Peyer's patch (tissue), 4 donors: ENCODE results near the gene MUC5AC. TPM values are rescaled to one million over a fixed set of nuclear protein-coding genes. Genes with fewer than 3 reads are reported as not detected.
"Not testable (repeated sequence)": the region's sequence is repeated elsewhere in the genome, so short reads cannot be mapped to it uniquely, and the experiment has no call there.

ENCODE experiments used
- DNase-seq, 3 donors: peaks; one replicate each; pipeline ENCODE4 v3.0.0-alpha.2; 2017 to 2019
- H3K27ac ChIP-seq, 4 donors: fragments of 200-600 bp; sonication (generic); one replicate each; pipeline ENCODE4 v1.5.1; 2016 to 2019
- H3K27me3 ChIP-seq, 2 donors: fragments of 200-600 bp; sonication (generic); one replicate each; pipeline ENCODE4 v1.5.1; 2019
- H3K36me3 ChIP-seq, 3 donors: fragments of 200-600 bp; sonication (generic); one replicate each; pipeline ENCODE4 v1.5.1; 2016 to 2019
- H3K4me1 ChIP-seq, 4 donors: fragments of 200-600 bp; sonication (generic); one replicate each; pipeline ENCODE4 v1.5.1; 2016 to 2019
- H3K4me3 ChIP-seq, 4 donors: fragments of 200-600 bp; sonication (generic); 1 replicate in 3 of 4; 2 replicates in 1 of 4; pipeline ENCODE4 v1.5.1; 2016 to 2019; ENCODE audit warnings: mild to moderate bottlenecking in 1 of 4
- H3K9me3 ChIP-seq, 4 donors: fragments of 200-600 bp; sonication (generic); one replicate each; pipeline ENCODE4 v1.5.1; 2016 to 2019; ENCODE audit warnings: mild to moderate bottlenecking in 1 of 4
- POLR2A ChIP-seq, 2 donors: fragments of 450-650 bp; IDR thresholded peaks; one replicate each; pipeline ENCODE4 v1.5.1; 2017; ENCODE audit warnings: antibody characterized with exemption in 2 of 2, mild to moderate bottlenecking in 2 of 2, moderate library complexity in 2 of 2
- total RNA-seq, 4 donors: library from RNA; depleted of rRNA; stranded (reverse); fragments of >200 nt; gene quantifications; one replicate each; pipeline ENCODE4 v1.1.0, GENCODE V29; 2016
- TF ChIP-seq, protein P1 (sequence below), 6 experiments: fragments of 450-650 bp in 4 of 6; fragments of 200-600 bp in 2 of 6; sonication (generic) in 1 of 6; IDR thresholded peaks; one replicate each; pipeline ENCODE4 v1.5.1; 2017 to 2019; ENCODE audit warnings: antibody characterized with exemption in 6 of 6, mild to moderate bottlenecking in 3 of 6, moderate library complexity in 1 of 6

MUC5AC gene
- total RNA-seq, 4 donors from 2014 or later = not detected

DNA sequence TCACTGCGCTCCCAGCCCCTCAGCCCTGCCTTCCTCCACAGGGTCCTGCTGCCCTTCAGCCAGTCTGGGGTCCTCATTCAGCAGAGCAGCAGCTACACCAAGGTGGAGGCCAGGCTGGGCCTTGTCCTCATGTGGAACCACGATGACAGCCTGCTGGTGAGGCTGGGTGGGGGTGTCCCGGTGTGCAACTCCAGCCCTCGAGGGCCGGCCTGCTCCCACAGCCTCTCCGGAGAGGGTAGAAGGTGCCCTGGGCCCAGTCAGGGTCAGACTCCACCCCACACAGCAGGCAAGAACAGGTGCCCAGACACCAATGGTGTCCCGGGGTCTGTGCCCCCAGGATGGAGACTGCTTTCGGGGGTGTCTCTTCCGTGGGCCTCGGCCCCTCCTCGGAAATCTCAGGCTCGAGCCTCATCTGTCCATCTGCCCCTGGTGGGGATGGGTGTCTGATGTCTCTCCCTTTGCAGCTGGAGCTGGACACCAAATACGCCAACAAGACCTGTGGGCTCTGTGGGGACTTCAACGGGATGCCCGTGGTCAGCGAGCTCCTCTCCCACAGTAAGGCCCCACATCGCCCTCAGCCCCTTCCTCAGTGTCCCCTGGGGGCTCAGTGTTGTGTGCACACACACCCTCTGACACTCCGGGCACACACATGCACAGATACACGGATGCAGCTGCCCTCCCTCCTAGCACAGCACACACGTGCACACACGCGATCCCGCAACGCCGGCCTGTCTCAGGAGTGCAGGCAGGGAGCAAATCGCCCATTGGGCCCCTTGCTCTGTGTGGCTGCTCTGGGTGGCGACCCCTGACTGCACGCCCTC, 4.9 kb downstream of the MUC5AC start:
- Histone ChIP-seq H3K4me1 (no peaks in the 10 kb centered on the region), H3K9me3 (no peaks in the 10 kb centered on the region), H3K4me3 (no peak overlapping the region), H3K27ac (no peak overlapping the region), H3K36me3 (no peaks in the 10 kb centered on the region), H3K27me3 (no peaks in the 10 kb centered on the region)
- TF ChIP-seq, protein P1, sequence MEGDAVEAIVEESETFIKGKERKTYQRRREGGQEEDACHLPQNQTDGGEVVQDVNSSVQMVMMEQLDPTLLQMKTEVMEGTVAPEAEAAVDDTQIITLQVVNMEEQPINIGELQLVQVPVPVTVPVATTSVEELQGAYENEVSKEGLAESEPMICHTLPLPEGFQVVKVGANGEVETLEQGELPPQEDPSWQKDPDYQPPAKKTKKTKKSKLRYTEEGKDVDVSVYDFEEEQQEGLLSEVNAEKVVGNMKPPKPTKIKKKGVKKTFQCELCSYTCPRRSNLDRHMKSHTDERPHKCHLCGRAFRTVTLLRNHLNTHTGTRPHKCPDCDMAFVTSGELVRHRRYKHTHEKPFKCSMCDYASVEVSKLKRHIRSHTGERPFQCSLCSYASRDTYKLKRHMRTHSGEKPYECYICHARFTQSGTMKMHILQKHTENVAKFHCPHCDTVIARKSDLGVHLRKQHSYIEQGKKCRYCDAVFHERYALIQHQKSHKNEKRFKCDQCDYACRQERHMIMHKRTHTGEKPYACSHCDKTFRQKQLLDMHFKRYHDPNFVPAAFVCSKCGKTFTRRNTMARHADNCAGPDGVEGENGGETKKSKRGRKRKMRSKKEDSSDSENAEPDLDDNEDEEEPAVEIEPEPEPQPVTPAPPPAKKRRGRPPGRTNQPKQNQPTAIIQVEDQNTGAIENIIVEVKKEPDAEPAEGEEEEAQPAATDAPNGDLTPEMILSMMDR (IDR thresholded peaks at IDR 0.05) = no peak
- TF ChIP-seq POLR2A (IDR thresholded peaks at IDR 0.05) = no peak
- peak in 2 of 3 donors; percentile 24 to 25 for DNase-seq

GRCh38 chr11:1163321-1163910, 5.7 kb downstream of the MUC5AC start:
- Histone ChIP-seq H3K27me3 (no peaks in the 10 kb centered on the region), H3K9me3 (no peaks in the 10 kb centered on the region), H3K4me3 (no peak overlapping the region), H3K36me3 (no peaks in the 10 kb centered on the region), H3K27ac (no peak overlapping the region), H3K4me1 (no peaks in the 10 kb centered on the region)
- TF ChIP-seq POLR2A (IDR thresholded peaks at IDR 0.05) = no peak
- TF ChIP-seq, protein P1 (IDR thresholded peaks at IDR 0.05) = no peak
- peak in 2 of 3 donors; percentile 40 to 48 for DNase-seq

DNA sequence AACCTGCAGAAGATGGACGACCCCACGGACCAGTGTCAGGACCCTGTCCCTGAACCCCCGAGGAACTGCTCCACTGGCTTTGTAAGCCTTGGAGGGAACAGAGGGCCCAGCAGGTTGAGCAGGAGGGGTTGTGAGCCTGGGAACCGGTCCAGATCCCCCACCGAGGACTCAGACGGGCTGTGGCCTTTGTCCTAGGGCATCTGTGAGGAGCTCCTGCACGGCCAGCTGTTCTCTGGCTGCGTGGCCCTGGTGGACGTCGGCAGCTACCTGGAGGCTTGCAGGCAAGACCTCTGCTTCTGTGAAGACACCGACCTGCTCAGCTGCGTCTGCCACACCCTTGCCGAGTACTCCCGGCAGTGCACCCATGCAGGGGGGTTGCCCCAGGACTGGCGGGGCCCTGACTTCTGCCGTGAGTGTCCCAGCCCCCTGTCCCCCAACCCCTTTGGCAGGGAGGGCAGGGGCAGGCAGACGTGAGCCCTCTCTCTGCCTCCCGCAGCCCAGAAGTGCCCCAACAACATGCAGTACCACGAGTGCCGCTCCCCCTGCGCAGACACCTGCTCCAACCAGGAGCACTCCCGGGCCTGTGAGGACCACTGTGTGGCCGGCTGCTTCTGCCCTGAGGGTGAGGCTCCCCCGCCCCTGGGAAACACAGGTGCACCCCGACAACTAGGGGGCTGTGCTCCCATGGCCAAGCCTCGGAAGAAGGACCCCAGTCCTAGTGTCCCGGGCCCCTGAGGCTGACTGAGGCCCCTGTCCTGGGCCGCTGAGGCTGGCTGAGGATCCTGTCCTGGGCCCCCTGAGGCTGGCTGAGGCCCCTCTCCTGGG, 6.4 kb downstream of the MUC5AC start:
- TF ChIP-seq POLR2A (IDR thresholded peaks at IDR 0.05) = no peak
- TF ChIP-seq, protein P1 (IDR thresholded peaks at IDR 0.05) = no peak
- H3K4me3 ChIP-seq = no peak overlapping the region
- peak in 2 of 3 donors; percentile 34 to 40 for DNase-seq
- no peaks in the 10 kb centered on the region for H3K36me3 ChIP-seq
- no peaks in the 10 kb centered on the region for H3K27me3 ChIP-seq
- H3K9me3 ChIP-seq = no peaks in the 10 kb centered on the region
- H3K27ac ChIP-seq = no peak overlapping the region
- no peaks in the 10 kb centered on the region for H3K4me1 ChIP-seq

- H3K4me3 ChIP-seq, H3K27me3 ChIP-seq, H3K9me3 ChIP-seq, H3K27ac ChIP-seq, H3K36me3 ChIP-seq, H3K4me1 ChIP-seq, DNase-seq: not testable (repeated sequence)
Measured at GRCh38 chr11:1164779-1165255, 7.1 kb downstream of the MUC5AC start.

DNA sequence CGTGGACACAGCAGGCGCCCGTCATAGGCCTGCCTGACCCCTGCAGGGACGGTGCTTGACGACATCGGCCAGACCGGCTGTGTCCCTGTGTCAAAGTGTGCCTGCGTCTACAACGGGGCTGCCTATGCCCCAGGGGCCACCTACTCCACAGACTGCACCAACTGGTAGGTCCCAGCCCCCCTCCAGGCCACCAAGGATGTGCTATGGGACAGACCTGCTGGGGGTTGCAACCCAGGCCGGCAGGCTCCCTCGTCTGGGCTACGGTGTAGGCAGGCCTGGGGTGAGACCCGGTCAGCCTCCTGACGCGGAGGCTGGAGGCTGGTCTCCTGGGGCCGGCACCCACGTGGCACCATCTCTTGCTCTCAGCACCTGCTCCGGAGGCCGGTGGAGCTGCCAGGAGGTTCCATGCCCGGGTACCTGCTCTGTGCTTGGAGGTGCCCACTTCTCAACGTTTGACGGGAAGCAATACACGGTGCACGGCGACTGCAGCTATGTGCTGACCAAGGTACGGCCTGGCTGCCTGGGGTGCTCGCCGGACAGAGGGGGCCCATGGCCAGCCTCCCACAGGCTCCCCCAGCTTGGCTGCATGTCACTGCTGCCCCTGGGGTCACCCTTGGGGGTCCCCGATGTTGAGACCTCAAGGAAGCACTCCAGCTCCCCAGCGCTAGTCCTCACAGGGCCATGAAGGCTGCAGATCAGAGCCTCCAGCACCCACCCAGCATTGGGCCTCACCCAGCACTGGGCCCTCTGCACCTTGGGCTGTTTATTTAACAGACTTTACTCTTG, 7.7 kb downstream of the MUC5AC start:
- H3K27me3 ChIP-seq = no peaks in the 10 kb centered on the region
- no peak overlapping the region for H3K4me3 ChIP-seq
- no peaks in the 10 kb centered on the region for H3K9me3 ChIP-seq
- no peak overlapping the region for H3K27ac ChIP-seq
- H3K36me3 ChIP-seq = no peaks in the 10 kb centered on the region
- H3K4me1 ChIP-seq = no peaks in the 10 kb centered on the region
- TF ChIP-seq POLR2A (IDR thresholded peaks at IDR 0.05) = no peak
- TF ChIP-seq, protein P1 (IDR thresholded peaks at IDR 0.05) = no peak
- peak in 2 of 3 donors; percentile 30 to 34 for DNase-seq
